Lung (tissue), 12 donors: ENCODE results near the gene DSC3. TPM values are rescaled to one million over a fixed set of nuclear protein-coding genes. Genes with fewer than 3 reads are reported as not detected.

Experiments used
- ATAC-seq: fragments of 200-7000 bp; cut with Tn5 transposase; one replicate; pipeline ENCODE4 v1.9.1; 2020; ENCODE audit warnings: moderate number of reproducible peaks; ENCODE audit not compliant: insufficient read depth, low FRiP score
- DNase-seq, 3 donors: peaks; one replicate each; pipeline ENCODE4 v3.0.0-alpha.2; 2013 to 2017
- H3K27ac ChIP-seq, 2 donors: one replicate each; pipeline ENCODE4 v1.5.1; 2013; ENCODE audit warnings: mild to moderate bottlenecking in 2 of 2, moderate library complexity in 2 of 2, control low read depth in 1 of 2, inconsistent platforms in 1 of 2, low read depth in 1 of 2, low read length in 1 of 2
- H3K27me3 ChIP-seq, 3 donors: one replicate each; pipeline ENCODE4 v1.5.1; 2013; ENCODE audit warnings: low read length in 2 of 3; ENCODE audit not compliant: control insufficient read depth in 3 of 3, insufficient read depth in 3 of 3
- H3K36me3 ChIP-seq, 4 donors: one replicate each; pipeline ENCODE4 v1.5.1; 2013; ENCODE audit warnings: low read length in 4 of 4, mild to moderate bottlenecking in 1 of 4, moderate library complexity in 1 of 4; ENCODE audit not compliant: control insufficient read depth in 4 of 4, insufficient read depth in 4 of 4
- H3K4me1 ChIP-seq, 5 donors: one replicate each; pipeline ENCODE4 v1.5.1; 2013; ENCODE audit warnings: low read length in 5 of 5, mild to moderate bottlenecking in 2 of 5, moderate library complexity in 1 of 5; ENCODE audit not compliant: control insufficient read depth in 5 of 5, insufficient read depth in 5 of 5
- H3K4me3 ChIP-seq: one replicate; pipeline ENCODE4 v1.5.1; 2013; ENCODE audit warnings: mild to moderate bottlenecking, control low read depth, moderate library complexity
- H3K9ac ChIP-seq, 2 donors: one replicate each; pipeline ENCODE4 v1.5.1; 2013; ENCODE audit warnings: low read length in 2 of 2, control low read depth in 1 of 2; ENCODE audit not compliant: insufficient read depth in 1 of 2
- H3K9me3 ChIP-seq, 4 donors: one replicate each; pipeline ENCODE4 v1.5.1; 2013; ENCODE audit warnings: low read length in 3 of 4, mild to moderate bottlenecking in 1 of 4, moderate library complexity in 1 of 4; ENCODE audit not compliant: control insufficient read depth in 4 of 4, insufficient read depth in 3 of 4
- WGBS, 2 donors: extraction: QIAGEN DNeasy Blood & Tissue Kit; methylation state at CpG; one replicate each; pipeline ENCODE4 v1.1.7; 2013; 5-methylcytosine and 5-hydroxymethylcytosine counted together
- polyA plus RNA-seq, 2 donors: library from polyadenylated mRNA; stranded (reverse); fragments of 200-250 nt; gene quantifications; one replicate each; pipeline ENCODE4 v1.2.1, GENCODE V29; 2013
- total RNA-seq, 2 donors: library from RNA; depleted of rRNA in 1 of 2; stranded (reverse); fragments of >200 nt in 1 of 2; gene quantifications; one replicate each; pipeline ENCODE4 v1.2.1, GENCODE V29; 2014 to 2021
- TF ChIP-seq, protein P1 (sequence below): IDR thresholded peaks from 2 replicates; pipeline ENCODE4 v1.5.1; 2012; ENCODE audit warnings: mild to moderate bottlenecking; ENCODE audit errors: control extremely low read depth, extremely low read depth
- donor health status: control.
- donor health status: control.
- donor health status: Bipolar disorder and iron deficiency.
- donor health status: healthy.
- donor health status: DM: yes; HTN: yes; CAD: no.

DSC3 gene
- total and polyA plus RNA-seq, 4 donors, result 0.41 to 1.3 (median 0.52) TPM

DNA sequence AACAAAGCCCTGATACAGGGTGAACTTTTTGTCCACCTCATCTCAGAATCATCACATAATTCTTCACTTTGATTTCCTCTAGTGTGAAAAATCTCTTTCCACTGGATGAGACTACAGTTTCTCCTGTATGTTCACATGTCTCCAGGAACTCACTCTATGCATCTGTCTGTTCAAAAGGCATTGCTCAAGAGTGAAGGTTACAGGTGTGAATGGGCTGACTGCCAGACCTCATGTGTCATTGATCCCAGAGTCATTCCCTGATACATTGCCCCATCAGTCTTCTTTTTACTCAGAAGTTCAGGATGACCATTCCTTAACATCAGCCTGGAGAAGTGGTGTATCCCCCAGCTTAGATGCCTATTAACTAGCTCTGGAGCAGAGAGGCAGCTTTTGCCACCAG, 4.4 kb upstream of the DSC3 start:
- Histone ChIP-seq H3K36me3 (no peaks in the 10 kb centered on the region), H3K4me1 (peaks cover 0 to 13% (median 0%) of the 10 kb centered on the region in 5 donors), H3K4me3 (no peak overlapping the region), H3K9ac (no peak overlapping the region), H3K27ac (no peak overlapping the region), H3K27me3 (peaks cover 0 to 35% (median 30%) of the 10 kb centered on the region in 3 donors), H3K9me3 (peaks cover 0 to 4% (median 0%) of the 10 kb centered on the region in 4 donors)
- no peak for ATAC-seq
- DNase-seq, result no peak
- TF ChIP-seq, protein P1, sequence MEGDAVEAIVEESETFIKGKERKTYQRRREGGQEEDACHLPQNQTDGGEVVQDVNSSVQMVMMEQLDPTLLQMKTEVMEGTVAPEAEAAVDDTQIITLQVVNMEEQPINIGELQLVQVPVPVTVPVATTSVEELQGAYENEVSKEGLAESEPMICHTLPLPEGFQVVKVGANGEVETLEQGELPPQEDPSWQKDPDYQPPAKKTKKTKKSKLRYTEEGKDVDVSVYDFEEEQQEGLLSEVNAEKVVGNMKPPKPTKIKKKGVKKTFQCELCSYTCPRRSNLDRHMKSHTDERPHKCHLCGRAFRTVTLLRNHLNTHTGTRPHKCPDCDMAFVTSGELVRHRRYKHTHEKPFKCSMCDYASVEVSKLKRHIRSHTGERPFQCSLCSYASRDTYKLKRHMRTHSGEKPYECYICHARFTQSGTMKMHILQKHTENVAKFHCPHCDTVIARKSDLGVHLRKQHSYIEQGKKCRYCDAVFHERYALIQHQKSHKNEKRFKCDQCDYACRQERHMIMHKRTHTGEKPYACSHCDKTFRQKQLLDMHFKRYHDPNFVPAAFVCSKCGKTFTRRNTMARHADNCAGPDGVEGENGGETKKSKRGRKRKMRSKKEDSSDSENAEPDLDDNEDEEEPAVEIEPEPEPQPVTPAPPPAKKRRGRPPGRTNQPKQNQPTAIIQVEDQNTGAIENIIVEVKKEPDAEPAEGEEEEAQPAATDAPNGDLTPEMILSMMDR, result no peak

DNA sequence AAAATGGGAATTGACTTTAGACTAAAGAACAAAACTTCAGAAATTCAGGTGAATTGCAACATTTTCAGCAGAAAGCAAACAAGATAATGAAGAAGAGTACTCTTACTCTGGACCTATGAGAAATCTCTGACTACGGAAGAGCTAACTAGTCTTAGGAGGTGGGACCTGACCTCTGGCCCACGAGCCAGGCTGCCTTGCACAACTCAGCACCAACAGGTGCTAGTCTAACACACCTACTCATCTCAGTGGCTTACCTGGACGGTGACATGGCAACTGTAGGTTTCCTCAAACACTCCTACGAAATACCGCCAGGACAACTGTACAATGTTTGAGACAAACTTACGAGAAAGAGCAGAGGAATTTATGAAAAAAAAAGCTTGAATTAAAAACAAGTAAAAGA, 3.1 kb upstream of the DSC3 start:
- Histone ChIP-seq H3K27me3 (peaks cover 0 to 49% (median 43%) of the 10 kb centered on the region in 3 donors), H3K27ac (no peak overlapping the region), H3K9me3 (peaks cover 0 to 4% (median 0%) of the 10 kb centered on the region in 4 donors), H3K9ac (no peak overlapping the region), H3K4me1 (peaks cover 0 to 27% (median 4%) of the 10 kb centered on the region in 5 donors), H3K4me3 (no peak overlapping the region), H3K36me3 (no peaks in the 10 kb centered on the region)
- no peak for DNase-seq
- WGBS, 2 donors, result 86% methylated on average over 6 of the region's 6 CpGs
- TF ChIP-seq, protein P1, result no peak
- ATAC-seq, result no peak

DNA sequence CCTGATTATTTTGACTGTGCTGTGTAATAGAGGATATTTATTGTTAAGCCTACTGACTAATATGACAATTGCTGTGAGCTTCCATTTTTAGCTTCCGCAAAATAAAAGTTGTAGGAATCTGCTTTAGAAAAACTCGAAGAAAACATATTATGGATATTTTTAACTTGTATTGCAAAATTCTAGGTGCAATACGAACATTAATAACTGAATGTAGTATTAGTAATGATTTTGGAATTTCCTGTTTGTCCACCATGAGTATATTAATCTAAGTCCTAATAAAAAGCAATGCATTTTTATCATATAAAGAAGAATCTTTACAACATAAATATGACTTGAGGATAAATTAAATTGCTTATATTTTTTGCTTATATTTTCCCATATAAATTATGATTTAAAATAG, 2.4 kb upstream of the DSC3 start:
- Histone ChIP-seq H3K36me3 (no peaks in the 10 kb centered on the region), H3K4me3 (no peak overlapping the region), H3K9me3 (peaks cover 0 to 4% (median 0%) of the 10 kb centered on the region in 4 donors), H3K27me3 (peaks cover 0 to 55% (median 50%) of the 10 kb centered on the region in 3 donors), H3K9ac (no peak overlapping the region), H3K4me1 (peaks cover 0 to 30% (median 4%) of the 10 kb centered on the region in 5 donors), H3K27ac (no peak overlapping the region)
- WGBS, 2 donors, result 59 to 80% methylated on average over 3 of the region's 3 CpGs
- ATAC-seq, result no peak
- DNase-seq, result no peak
- TF ChIP-seq, protein P1, result no peak

DNA sequence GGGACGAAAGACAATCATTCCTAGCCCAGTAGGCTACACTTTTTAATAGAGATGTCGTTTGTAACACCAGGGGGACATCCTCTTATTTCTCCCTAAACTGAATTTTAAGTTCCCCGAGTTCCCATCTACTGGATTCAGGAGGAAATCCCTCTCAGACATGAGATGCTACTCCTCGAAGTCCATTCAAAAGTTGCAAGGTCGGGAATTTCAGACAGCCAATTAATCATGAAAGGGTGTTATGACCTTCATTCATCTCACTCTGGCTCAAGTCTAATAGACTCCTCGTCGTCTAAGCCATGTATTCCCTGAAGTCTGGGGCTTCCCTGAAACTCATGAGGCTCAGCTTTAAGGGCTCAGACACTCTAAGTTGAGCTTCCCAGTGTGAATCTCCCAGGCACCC, 1.2 kb upstream of the DSC3 start:
- Histone ChIP-seq H3K27me3 (peaks cover 0 to 65% (median 60%) of the 10 kb centered on the region in 3 donors), H3K4me3 (no peak overlapping the region), H3K36me3 (no peaks in the 10 kb centered on the region), H3K27ac (no peak overlapping the region), H3K9me3 (peaks cover 0 to 4% (median 0%) of the 10 kb centered on the region in 4 donors), H3K4me1 (peaks cover 0 to 30% (median 4%) of the 10 kb centered on the region in 5 donors), H3K9ac (no peak overlapping the region)
- DNase-seq, result no peak
- WGBS, 2 donors, result 65% methylated on average over 7 of the region's 7 CpGs
- no peak for ATAC-seq
- TF ChIP-seq, protein P1, result no peak
